B cell (primary cell): ENCODE measurements around the gene UMOD.

ENCODE experiments used
- EZH2 ChIP-seq: IDR thresholded peaks from 2 replicates; pipeline ENCODE4 v1.6.1; 2012; ENCODE audit warnings: borderline replicate concordance, low read depth, mild to moderate bottlenecking, moderate library complexity, low read length; ENCODE audit not compliant: insufficient read depth, poor library complexity, severe bottlenecking
- TF ChIP-seq, protein P1 (sequence below): fragments of 200-600 bp; IDR thresholded peaks from one replicate; pipeline ENCODE4 v1.8.0; 2022; ENCODE audit warnings: antibody characterized with exemption, mild to moderate bottlenecking

DNA sequence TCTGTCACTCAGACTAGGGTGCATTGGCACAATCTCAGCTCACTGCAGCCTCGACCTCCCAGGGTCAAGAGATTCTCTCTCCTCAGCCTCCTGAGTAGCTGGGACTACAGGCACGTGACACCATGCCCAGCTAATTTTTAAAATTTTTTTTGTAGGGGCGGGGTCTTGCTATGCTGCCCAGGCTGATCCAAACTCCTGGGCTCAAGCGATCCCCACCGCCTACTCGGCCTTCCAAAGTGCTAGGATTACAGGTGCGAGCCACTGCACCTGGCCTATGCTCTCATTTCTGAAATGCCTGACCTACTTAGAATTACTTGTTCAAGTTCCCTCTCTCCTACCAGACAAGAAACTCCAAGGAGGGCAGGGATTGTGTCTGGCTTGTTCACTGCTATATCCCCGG lies 20.1 kb downstream of the UMOD start:
- no peak for TF ChIP-seq EZH2
- TF ChIP-seq, protein P1, sequence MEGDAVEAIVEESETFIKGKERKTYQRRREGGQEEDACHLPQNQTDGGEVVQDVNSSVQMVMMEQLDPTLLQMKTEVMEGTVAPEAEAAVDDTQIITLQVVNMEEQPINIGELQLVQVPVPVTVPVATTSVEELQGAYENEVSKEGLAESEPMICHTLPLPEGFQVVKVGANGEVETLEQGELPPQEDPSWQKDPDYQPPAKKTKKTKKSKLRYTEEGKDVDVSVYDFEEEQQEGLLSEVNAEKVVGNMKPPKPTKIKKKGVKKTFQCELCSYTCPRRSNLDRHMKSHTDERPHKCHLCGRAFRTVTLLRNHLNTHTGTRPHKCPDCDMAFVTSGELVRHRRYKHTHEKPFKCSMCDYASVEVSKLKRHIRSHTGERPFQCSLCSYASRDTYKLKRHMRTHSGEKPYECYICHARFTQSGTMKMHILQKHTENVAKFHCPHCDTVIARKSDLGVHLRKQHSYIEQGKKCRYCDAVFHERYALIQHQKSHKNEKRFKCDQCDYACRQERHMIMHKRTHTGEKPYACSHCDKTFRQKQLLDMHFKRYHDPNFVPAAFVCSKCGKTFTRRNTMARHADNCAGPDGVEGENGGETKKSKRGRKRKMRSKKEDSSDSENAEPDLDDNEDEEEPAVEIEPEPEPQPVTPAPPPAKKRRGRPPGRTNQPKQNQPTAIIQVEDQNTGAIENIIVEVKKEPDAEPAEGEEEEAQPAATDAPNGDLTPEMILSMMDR = no peak
